ENCODE results near the gene HNRNPA2B1. TPM values are rescaled to one million over a fixed set of nuclear protein-coding genes. Genes with fewer than 3 reads are reported as not detected.
A peak's percentile ranks its signal among the peaks of the same experiment; 100 is the strongest.

The HNRNPA2B1 gene
- total RNA-seq, 1 experiment from 2014 or later = 1,137 TPM

DNA sequence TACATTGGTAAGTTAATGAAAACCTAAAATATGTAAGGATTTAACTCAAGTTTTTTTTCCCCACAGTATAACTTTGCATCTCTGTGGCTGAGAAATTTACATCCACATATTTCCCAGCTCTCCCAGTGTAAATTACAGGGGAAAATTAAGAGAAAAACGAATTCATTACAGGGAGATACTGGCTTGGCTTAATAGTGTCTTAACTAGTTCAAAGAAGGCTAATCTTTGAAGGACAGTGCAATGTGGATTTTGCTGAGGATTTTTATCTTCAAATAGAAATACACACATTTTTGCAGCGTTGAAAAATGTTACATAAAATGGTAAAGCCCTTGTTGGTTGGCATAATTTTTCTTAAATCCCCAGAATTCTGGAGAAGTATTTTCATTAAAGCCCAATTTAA, 2.5 kb upstream of the HNRNPA2B1 start:
- Histone ChIP-seq H2BK12ac (ENCODE audit: insufficient read length, low read depth, low read length) (no peak overlapping the region), H3K27ac (ENCODE audit: insufficient read length, low read depth, low read length) (peak overlapping the region; percentile 75), H3K4me2 (ENCODE audit: insufficient read depth, insufficient read length, low read length) (peak overlapping the region; percentile 92), H3K56ac (ENCODE audit: insufficient read length, low read depth, low read length) (no peak overlapping the region), H2AFZ (ENCODE audit: low read length) (no peak overlapping the region), H2BK20ac (ENCODE audit: low read depth, low read length, poor library complexity, severe bottlenecking) (no peak overlapping the region), H3K4ac (ENCODE audit: low read depth, low read length) (no peak overlapping the region), H3K4me1 (ENCODE audit: insufficient read depth, low read length) (no peaks in the 10 kb centered on the region), H4K20me1 (ENCODE audit: control insufficient read depth, insufficient read depth, insufficient read length) (no peaks in the 10 kb centered on the region), H3K23me2 (ENCODE audit: insufficient read length, low read depth, low read length, poor library complexity, severe bottlenecking) (peaks cover 6% of the 10 kb centered on the region), H2AK5ac (ENCODE audit: insufficient read length, low read length) (no peak overlapping the region), H3K27me3 (ENCODE audit: insufficient read depth, low read length) (no peaks in the 10 kb centered on the region), H4K91ac (ENCODE audit: insufficient read length, low read depth, low read length) (no peak overlapping the region), H3K9me3 (ENCODE audit: control insufficient read depth, low read depth, low read length) (no peaks in the 10 kb centered on the region), H3K14ac (ENCODE audit: insufficient read depth, low read length) (no peak overlapping the region), H4K5ac (ENCODE audit: insufficient read length, low read depth, low read length) (no peak overlapping the region), H2BK15ac (ENCODE audit: low read depth, low read length) (no peak overlapping the region), H3K23ac (ENCODE audit: insufficient read length, low read depth, low read length) (no peak overlapping the region), H3K79me2 (ENCODE audit: insufficient read depth, low read length) (peaks cover 64% of the 10 kb centered on the region), H2BK120ac (ENCODE audit: low read depth, low read length, poor library complexity, severe bottlenecking) (no peak overlapping the region), H3K79me1 (ENCODE audit: insufficient read depth, low read depth, low read length, poor library complexity, severe bottlenecking) (no peaks in the 10 kb centered on the region), H2BK5ac (ENCODE audit: insufficient read length, low read length) (no peak overlapping the region), H3K18ac (ENCODE audit: insufficient read length, low read depth, low read length) (no peak overlapping the region), H3K9ac (ENCODE audit: extremely low read depth, insufficient read length, low read length) (peak overlapping the region; percentile 90), H4K8ac (replicated peaks; ENCODE audit: insufficient read length, low read depth, low read length) (no peak overlapping the region), H3T11ph (ENCODE audit: low read length) (no peak overlapping the region)
- H3K4me1 Mint-ChIP-seq = peaks cover 19 to 36% of the 10 kb centered on the region in 2 experiments
- peaks cover 17 to 19% of the 10 kb centered on the region in 2 experiments for H3K9me3 Mint-ChIP-seq
- TF ChIP-seq, protein P1, sequence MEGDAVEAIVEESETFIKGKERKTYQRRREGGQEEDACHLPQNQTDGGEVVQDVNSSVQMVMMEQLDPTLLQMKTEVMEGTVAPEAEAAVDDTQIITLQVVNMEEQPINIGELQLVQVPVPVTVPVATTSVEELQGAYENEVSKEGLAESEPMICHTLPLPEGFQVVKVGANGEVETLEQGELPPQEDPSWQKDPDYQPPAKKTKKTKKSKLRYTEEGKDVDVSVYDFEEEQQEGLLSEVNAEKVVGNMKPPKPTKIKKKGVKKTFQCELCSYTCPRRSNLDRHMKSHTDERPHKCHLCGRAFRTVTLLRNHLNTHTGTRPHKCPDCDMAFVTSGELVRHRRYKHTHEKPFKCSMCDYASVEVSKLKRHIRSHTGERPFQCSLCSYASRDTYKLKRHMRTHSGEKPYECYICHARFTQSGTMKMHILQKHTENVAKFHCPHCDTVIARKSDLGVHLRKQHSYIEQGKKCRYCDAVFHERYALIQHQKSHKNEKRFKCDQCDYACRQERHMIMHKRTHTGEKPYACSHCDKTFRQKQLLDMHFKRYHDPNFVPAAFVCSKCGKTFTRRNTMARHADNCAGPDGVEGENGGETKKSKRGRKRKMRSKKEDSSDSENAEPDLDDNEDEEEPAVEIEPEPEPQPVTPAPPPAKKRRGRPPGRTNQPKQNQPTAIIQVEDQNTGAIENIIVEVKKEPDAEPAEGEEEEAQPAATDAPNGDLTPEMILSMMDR (conservative IDR thresholded peaks at IDR 0.05) = no peak
- DNase-seq = no peak
- H3K27me3 Mint-ChIP-seq (ENCODE audit: low read depth) = peaks cover 9% of the 10 kb centered on the region
- no CpG with 5 or more reads among the region's 2 CpGs for WGBS (ENCODE audit: extremely low coverage, insufficient read length, low lambda C conversion rate)
- peak overlapping the region; percentile 89 to 95 for H3K4me3 Mint-ChIP-seq
- peak overlapping the region; percentile 53 to 99 (median 96); a peak in 4 of 7 replicates for H3K27ac Mint-ChIP-seq
- H3K36me3 Mint-ChIP-seq (ENCODE audit: insufficient read depth in 1 of 3, low read depth in 3 of 3) = peaks cover 64 to 82% (median 75%) of the 10 kb centered on the region in 3 experiments
